ENCODE measurements around the gene RBBP4.
"Not testable (repeated sequence)": the region's sequence is repeated elsewhere in the genome, so short reads cannot be mapped to it uniquely, and the experiment has no call there.

RBBP4 gene

GRCh38 chr1:32642292-32642827, 8.6 kb upstream of the RBBP4 start:
- not testable (repeated sequence) for DNase-seq

- no peak for DNase-seq
Observed at GRCh38 chr1:32644426-32644825, 6.6 kb upstream of the RBBP4 start.

DNA sequence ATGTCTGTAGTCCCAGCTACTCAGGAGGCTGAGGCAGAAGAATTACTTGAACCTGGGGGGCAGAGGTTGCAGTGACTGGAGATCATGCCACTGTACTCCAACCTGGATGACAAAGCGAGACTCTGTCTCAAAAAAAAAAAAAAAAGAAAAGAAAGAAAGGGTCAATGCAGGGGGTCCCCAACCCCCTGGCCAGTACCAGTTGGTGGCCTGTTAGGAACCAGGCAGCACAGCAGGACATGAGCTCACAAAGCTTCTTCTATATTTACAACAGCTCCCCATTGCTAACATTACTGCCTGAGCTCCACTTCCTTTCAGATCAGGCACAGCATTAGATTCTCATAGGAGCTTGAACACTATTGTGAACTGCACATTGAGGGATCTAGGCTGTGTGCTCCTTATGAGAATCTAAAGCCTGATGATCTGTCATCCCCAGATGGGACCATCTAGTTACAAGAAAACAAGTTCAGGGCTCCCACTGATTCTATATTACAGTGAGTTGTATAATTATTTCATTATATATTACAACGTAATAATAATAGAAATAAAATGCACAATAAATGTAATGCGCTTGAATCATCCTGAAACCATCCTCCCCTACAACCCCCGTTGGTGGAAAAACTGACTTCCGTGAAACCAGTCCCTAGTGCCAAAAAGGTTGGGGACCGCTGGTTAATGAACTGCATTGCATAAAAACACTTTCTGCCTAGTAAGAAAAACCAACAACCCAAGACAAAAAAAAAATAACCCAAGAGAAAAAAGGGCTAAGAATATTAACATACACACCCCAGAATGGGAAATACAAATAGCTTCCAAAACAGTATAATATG, 3.5 kb upstream of the RBBP4 start:
- DNase-seq = no peak

- peak; percentile 95 for DNase-seq
Observed at GRCh38 chr1:32650248-32650751, 708 bp upstream of the RBBP4 start, which contains the start of gene ZBTB8OS. Gene ZBTB8OS (minus strand): TSS chr1:32650550. CDS start chr1:32650529, 21 bp downstream.

DNA sequence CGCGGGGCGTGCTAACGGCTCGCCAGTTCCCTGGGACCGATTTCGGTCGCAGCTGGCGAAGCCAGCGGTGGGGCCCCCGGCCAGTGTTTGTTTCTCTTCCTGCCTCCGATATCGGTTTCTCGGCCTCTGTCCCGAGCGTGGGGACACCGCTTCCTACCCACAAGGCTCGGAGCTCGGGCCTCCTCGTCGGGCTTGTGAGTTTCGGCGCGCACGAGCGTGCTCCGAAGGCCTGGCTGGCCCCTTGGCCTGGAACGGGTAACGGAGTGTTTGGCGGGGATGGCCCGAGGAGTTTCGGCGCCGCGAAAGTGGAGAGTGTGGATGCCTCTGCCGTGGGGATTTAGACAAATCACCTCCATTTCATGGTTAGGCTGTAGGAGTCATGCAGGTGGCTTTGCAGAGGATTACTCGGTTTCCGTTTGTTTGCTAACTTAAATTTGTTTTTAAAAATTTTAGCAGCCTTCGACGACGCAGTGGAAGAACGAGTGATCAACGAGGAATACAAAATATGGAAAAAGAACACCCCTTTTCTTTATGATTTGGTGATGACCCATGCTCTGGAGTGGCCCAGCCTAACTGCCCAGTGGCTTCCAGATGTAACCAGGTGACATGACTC, 559 bp downstream of the RBBP4 start:
- DNase-seq = peak; percentile 61

GRCh38 chr1:32652244-32652962, 1.4 kb downstream of the RBBP4 start:
- no peak for DNase-seq

DNA sequence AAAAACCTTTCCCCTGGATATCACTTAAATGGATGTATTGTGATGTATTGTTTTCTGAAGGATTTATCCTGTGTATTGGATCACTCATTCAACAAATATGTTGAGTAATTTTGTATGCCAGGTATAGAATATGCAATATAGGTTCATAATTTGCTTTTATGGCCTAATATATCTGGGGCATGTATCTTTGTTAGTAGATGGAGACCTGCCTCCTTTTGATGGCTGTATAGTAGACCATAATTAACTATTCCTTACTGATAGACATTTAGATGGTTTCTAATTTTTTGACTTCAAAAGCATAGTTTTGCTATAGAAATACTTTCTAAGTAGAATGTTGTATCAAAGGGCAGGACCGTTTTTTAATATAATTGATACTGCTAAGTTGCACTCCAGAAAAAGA, 8.6 kb downstream of the RBBP4 start:
- DNase-seq = no peak

- DNase-seq = no peak
Observed at GRCh38 chr1:32665915-32666314, 14.9 kb downstream of the RBBP4 start.

DNA sequence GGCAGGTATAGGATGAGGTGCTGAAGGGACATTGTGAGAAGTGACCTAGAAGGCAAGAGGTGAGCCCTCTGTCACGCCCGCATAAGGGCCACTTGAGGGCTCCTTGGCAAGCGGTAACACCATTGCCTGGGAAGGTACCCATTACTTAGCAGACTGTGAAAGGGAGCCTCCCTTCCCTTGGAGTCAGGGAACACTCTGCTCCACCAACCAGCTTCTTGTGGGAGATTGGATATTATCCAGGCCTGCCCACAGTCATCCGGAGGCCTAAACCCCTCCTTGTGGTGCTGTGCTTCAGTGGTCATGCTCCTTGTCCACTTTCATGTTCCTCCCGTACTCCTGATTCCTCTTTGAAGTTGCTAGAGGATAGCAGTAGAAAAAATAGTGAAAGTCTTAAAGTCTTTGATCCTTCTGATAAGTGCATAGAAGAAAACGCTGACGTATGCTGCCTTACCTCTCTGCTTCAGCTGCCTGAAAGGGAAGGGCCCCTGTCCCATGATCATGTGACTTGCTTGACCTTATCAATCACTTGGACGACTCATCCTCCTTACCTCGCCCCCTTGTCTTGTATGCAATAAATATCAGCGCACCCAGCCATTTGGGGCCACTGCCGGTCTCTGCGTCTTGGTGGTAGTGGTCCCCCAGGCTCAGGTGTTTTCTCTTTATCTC, 16.0 kb downstream of the RBBP4 start:
- DNase-seq = no peak

DNA sequence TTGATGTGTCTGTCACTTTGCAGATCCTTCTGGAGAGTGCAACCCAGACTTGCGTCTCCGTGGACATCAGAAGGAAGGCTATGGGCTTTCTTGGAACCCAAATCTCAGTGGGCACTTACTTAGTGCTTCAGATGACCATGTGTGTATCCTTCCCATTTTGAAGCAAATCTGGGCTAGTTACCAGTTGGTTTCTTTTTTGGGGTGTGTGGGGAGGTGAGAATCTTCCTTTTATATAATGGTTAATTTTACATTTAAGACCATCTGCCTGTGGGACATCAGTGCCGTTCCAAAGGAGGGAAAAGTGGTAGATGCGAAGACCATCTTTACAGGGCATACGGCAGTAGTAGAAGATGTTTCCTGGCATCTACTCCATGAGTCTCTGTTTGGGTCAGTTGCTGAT, 17.7 kb downstream of the RBBP4 start:
- DNase-seq = not testable (repeated sequence)

DNA sequence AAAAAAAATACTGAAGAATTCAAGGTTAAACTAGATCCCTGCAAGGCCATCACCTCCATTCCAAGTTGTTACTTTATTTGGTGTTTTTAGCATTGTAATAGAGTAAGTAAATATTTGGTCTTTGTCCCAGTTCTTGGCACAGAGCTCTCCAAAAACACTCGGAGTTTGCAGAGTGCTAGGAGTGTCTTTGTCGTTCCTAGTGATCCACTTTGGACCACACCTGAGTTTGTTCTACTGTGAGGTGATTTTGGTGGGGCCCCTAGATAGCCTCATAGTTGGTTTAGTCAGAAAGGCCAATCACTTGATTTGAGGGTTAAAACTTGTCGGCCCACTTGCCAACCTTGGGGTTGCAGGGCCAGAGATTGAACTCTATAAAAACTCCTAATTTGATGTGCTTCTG, 25.9 kb downstream of the RBBP4 start:
- no peak for DNase-seq

DNA sequence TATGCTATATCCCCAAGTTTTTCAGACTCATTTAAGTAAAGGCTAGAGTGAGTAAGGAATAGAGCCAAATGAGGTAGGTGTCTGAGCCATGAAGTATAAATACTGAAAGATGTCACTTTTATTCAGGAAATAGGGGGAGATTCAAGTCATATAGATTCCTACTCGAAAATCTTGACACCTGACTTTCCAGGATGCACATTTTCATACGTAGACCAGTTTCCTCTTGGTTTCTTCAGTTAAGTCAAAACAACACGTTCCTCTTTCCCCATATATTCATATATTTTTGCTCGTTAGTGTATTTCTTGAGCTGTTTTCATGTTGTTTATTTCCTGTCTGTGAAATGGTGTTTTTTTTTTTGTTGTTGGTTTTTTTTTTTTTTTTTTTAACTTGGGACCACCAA, 29.0 kb downstream of the RBBP4 start:
- DNase-seq = not testable (repeated sequence)

DNA sequence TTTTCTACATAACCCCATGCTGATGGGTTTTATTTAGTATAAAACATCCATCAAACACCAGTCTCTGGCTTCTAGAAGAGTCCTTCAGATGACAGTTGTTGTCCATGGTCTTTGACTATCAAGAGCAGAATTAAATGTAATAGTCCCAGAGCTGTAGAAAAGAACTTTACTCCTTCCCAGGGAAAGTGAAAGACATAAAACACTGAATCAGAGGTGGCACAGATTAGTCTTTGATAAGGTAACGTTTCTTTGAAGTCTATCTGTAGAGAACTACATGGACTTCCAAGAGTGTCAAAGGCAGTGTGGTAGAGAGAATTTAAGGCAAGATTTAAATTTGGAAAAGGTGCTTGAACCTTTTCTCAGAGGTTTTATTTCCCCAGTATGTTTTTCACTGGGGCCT, 29.6 kb downstream of the RBBP4 start:
- no peak for DNase-seq

DNA sequence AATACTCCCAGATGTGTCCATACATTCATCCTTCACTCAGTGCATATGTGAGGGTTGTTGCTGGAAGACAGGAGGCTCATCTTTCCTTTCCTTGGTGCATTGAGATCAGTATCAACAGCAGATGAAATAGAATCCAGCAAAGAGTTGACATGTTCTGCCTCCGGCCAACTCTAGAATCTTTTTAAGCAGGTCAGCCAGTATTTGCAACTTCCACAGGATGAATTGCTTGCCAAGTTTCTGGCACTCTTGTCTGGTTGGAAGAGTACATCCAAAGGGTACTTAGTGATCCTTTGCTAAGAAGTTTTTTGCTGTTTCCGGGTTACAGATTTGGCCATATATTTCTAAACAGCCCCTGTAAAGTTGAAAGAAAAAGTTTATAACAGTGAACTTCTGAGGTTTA, 30.5 kb downstream of the RBBP4 start:
- no peak for DNase-seq

GRCh38 chr1:32681999-32682398, 31.0 kb downstream of the RBBP4 start:
- DNase-seq = no peak

- no peak for DNase-seq
Observed at GRCh38 chr1:32683397-32683796, 32.4 kb downstream of the RBBP4 start.

GRCh38 chr1:32684167-32684811, 33.3 kb downstream of the RBBP4 start:
- no peak for DNase-seq

DNA sequence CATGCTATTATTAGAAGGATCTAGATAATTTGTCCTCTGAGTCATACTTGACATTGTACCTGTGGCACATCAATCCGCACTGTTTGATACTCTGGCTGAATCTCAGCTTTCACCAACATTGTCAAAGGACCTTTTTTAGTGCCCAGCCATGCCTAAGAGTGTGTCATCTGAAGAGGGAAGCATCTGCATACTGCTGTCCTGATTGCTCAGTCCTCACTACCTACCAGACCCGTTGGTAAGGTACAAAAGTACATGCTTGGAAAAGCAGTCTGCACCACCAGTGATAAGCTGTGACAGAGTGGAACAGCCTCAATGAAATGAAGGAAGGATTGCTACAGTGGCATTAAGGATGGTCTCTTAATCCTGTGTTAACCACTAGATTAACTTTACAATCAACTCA, 34.5 kb downstream of the RBBP4 start:
- no peak for DNase-seq

DNA sequence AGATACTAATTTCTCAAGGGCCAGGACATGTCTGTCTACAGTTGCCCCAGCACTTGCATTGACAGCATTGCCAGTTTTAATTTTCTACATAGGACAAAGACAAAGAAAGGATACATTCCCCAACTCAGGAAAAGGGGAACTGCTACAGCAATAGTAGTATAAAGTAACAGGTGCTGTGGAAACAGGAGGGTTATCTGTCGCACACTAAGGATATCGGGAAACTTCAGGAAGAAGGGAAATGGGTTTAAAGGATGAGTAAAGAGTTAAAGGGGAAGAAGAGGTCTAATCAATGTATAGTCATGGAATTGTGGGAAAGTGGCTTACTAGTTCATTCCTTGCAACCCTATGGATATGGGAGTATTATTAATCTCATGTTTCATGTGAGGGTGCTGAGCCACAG, 35.4 kb downstream of the RBBP4 start:
- no peak for DNase-seq

GRCh38 chr1:32693455-32694174, 42.6 kb downstream of the RBBP4 start:
- DNase-seq = no peak

- DNase-seq = no peak
Observed at GRCh38 chr1:32695098-32695904, 44.3 kb downstream of the RBBP4 start.

All from NCI-H526 treated with DMSO at 0.1 percent for 48 hours (cell line).